A673 (cell line): ENCODE measurements around the gene PRMT6. TPM values are rescaled to one million over a fixed set of nuclear protein-coding genes. Genes with fewer than 3 reads are reported as not detected.
"Not testable (repeated sequence)": the region's sequence is repeated elsewhere in the genome, so short reads cannot be mapped to it uniquely, and the experiment has no call there.

ENCODE experiments used
- BruUV-seq: library from RNA; stranded (reverse); fragments of 400-500 nt; replicated peaks from 2 replicates; lab custom pipeline; 2021; lab: Mats Ljungman, UMichigan
- CTCF ChIA-PET: fragments of 300-600 bp; sonication (Branson Sonifier 250); formaldehyde crosslinking; loops from one replicate; lab custom pipeline; 2022; ENCODE audit warnings: antibody characterized with exemption; lab: Charles Lee
- POLR2A ChIA-PET: fragments of 300-600 bp; sonication (Branson Sonifier 250); formaldehyde crosslinking; loops from one replicate; lab custom pipeline; 2022; ENCODE audit warnings: antibody characterized with exemption; ENCODE audit not compliant: low non-redundant PET; lab: Charles Lee
- DNase-seq: peaks from one replicate; pipeline ENCODE4 v3.0.0-alpha.2; 2015; ENCODE audit warnings: low spot score
- H3K27ac ChIP-seq: fragments of 200-600 bp; sonication (generic); 2 replicates; pipeline ENCODE4 v1.5.1; 2016; ENCODE audit warnings: mixed run types, low read depth, mild to moderate bottlenecking, mixed read lengths, antibody characterized with exemption, low read length; ENCODE audit not compliant: poor library complexity, severe bottlenecking
- H3K27me3 ChIP-seq: fragments of 200-600 bp; sonication (generic); replicated peaks from 2 replicates; pipeline ENCODE4 v1.6.1; 2017; ENCODE audit warnings: mixed run types, low read depth, mild to moderate bottlenecking, mixed read lengths, antibody characterized with exemption, low read length; ENCODE audit not compliant: insufficient read depth, poor library complexity
- H3K36me3 ChIP-seq: fragments of 200-600 bp; sonication (generic); 2 replicates; pipeline ENCODE4 v1.6.1; 2016; ENCODE audit warnings: mixed run types, mild to moderate bottlenecking, mixed read lengths, antibody characterized with exemption, low read length; ENCODE audit not compliant: insufficient read depth, poor library complexity, severe bottlenecking
- H3K4me1 ChIP-seq: fragments of 200-600 bp; sonication (generic); 2 replicates; pipeline ENCODE4 v1.6.1; 2017; ENCODE audit warnings: mixed run types, mild to moderate bottlenecking, mixed read lengths, antibody characterized with exemption, low read length; ENCODE audit not compliant: insufficient read depth, poor library complexity, severe bottlenecking
- H3K4me3 ChIP-seq: fragments of 200-600 bp; sonication (generic); 2 replicates; pipeline ENCODE4 v1.5.1; 2016; ENCODE audit warnings: low read depth, mixed run types, mild to moderate bottlenecking, mixed read lengths, low read length; ENCODE audit not compliant: poor library complexity, severe bottlenecking
- H3K9me3 ChIP-seq: fragments of 200-600 bp; sonication (generic); 2 replicates; pipeline ENCODE4 v1.6.1; 2016; ENCODE audit warnings: mixed run types, low read depth, mild to moderate bottlenecking, mixed read lengths, antibody characterized with exemption, low read length; ENCODE audit not compliant: poor library complexity, severe bottlenecking
- EZH2 ChIP-seq: fragments of 200-600 bp; sonication (generic); IDR thresholded peaks from 2 replicates; pipeline ENCODE4 v1.6.1; 2017; ENCODE audit warnings: borderline replicate concordance, low read depth, mild to moderate bottlenecking, mixed read lengths, antibody characterized with exemption, low read length; ENCODE audit not compliant: poor library complexity, severe bottlenecking
- intact Hi-C: fragments of 100-400 bp; cut with micrococcal nuclease; formaldehyde crosslinking; loops from one replicate; pipeline ENCODE4 v1.10.0; 2022; ENCODE audit not compliant: unreplicated experiment
- total RNA-seq: library from RNA; stranded (reverse); gene quantifications from 2 replicates; pipeline ENCODE4 v1.2.3, GENCODE V29; 2021
- TF ChIP-seq, protein P1 (sequence below): fragments of 300-800, 200-600 bp; sonication (generic); conservative IDR thresholded peaks from 2 replicates; pipeline ENCODE4 v1.5.1; 2017; ENCODE audit warnings: low read depth, mild to moderate bottlenecking, antibody characterized with exemption, low read length, moderate library complexity, mixed read lengths

Gene PRMT6
- total RNA-seq, 1 experiment from 2014 or later: 53.0 TPM

DNA sequence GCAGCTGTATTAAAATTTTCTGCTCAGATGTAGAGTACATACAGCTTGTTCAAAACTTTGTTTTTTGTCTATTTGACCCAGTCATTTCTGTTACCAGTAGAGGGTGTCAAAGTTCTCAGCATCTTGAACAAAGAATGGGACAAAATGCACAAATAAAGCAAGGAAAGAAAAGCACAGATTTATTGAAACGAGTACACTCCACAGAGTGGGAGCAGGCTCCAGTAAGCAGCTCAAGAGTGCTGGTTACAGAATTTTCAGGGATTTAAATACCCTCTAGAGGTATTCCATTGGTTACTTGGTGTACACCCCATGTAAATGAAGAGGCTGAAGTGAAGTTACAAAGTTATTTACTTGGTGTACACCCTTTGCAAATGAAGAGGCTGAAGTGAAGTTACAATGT lies 8.9 kb upstream of the PRMT6 start:
- Histone ChIP-seq H3K4me3 (no peak overlapping the region), H3K27ac (no peak overlapping the region), H3K9me3 (peaks cover 20% of the 10 kb centered on the region), H3K36me3 (no peaks in the 10 kb centered on the region), H3K27me3 (no peaks in the 10 kb centered on the region), H3K4me1 (no peaks in the 10 kb centered on the region)
- POLR2A ChIA-PET: no interaction called here
- CTCF ChIA-PET: no interaction called here
- no TSS peak for BruUV-seq
- intact Hi-C loops: no loop called here
- TF ChIP-seq, protein P1, sequence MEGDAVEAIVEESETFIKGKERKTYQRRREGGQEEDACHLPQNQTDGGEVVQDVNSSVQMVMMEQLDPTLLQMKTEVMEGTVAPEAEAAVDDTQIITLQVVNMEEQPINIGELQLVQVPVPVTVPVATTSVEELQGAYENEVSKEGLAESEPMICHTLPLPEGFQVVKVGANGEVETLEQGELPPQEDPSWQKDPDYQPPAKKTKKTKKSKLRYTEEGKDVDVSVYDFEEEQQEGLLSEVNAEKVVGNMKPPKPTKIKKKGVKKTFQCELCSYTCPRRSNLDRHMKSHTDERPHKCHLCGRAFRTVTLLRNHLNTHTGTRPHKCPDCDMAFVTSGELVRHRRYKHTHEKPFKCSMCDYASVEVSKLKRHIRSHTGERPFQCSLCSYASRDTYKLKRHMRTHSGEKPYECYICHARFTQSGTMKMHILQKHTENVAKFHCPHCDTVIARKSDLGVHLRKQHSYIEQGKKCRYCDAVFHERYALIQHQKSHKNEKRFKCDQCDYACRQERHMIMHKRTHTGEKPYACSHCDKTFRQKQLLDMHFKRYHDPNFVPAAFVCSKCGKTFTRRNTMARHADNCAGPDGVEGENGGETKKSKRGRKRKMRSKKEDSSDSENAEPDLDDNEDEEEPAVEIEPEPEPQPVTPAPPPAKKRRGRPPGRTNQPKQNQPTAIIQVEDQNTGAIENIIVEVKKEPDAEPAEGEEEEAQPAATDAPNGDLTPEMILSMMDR: no peak
- no peak for TF ChIP-seq EZH2
- DNase-seq: no peak

DNA sequence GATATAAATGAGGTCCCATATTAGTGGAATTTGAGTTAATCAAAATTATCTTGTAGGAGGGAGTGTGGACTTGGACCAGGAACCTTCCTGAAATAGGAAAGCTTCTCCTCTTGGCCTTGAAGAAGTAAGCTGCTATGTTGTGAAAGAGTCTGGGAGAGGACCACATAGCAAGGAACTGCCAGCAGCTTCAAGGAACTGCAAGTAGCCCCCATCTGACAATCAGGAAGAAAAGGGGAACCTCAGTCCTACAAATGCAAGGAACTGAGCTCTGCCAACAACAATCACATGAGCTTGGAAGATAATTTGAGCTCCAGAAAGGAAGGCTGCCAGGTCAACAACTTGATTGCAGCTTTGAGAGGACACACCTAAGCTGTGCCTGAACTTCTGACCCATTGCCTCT lies 8.2 kb upstream of the PRMT6 start:
- no peak overlapping the region for H3K4me3 ChIP-seq
- peaks cover 20% of the 10 kb centered on the region for H3K9me3 ChIP-seq
- ChIA-PET CTCF (no interaction called here), POLR2A (no interaction called here)
- H3K27me3 ChIP-seq: no peaks in the 10 kb centered on the region
- no peaks in the 10 kb centered on the region for H3K4me1 ChIP-seq
- DNase-seq: no peak
- BruUV-seq: no TSS peak
- intact Hi-C loops: no loop called here
- H3K36me3 ChIP-seq: no peaks in the 10 kb centered on the region
- no peak for TF ChIP-seq EZH2
- TF ChIP-seq, protein P1: no peak
- no peak overlapping the region for H3K27ac ChIP-seq

DNA sequence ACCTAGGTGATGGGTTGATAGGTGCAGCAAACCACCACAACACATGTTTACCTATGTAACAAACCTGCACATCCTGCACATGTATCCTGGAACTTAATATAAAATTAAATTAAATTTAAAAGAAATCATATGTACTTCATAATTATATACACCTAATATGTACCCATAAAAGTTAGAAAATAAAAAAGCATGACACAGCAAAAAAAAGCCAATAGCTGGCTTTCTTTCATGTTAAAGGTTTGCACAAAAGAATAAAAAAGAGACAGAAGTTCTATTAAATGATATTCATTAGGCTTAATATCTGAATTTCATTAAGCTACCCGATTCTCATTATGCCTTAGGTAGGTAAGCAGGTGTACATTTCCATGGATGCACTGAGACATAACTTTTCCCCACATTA lies 5.2 kb upstream of the PRMT6 start:
- TF ChIP-seq, protein P1: no peak
- no peak for TF ChIP-seq EZH2
- Histone ChIP-seq H3K27ac (no peak overlapping the region), H3K36me3 (no peaks in the 10 kb centered on the region), H3K27me3 (no peaks in the 10 kb centered on the region), H3K9me3 (peaks cover 20% of the 10 kb centered on the region), H3K4me1 (no peaks in the 10 kb centered on the region), H3K4me3 (no peak overlapping the region)
- DNase-seq: no peak
- ChIA-PET POLR2A (interaction anchor here (0.6 kb wide), 1 partner anchor 72 kb away, joined by 3 read pairs; no protein-coding TSS in a partner anchor), CTCF (no interaction called here)
- intact Hi-C loops: no loop called here
- no TSS peak for BruUV-seq

DNA sequence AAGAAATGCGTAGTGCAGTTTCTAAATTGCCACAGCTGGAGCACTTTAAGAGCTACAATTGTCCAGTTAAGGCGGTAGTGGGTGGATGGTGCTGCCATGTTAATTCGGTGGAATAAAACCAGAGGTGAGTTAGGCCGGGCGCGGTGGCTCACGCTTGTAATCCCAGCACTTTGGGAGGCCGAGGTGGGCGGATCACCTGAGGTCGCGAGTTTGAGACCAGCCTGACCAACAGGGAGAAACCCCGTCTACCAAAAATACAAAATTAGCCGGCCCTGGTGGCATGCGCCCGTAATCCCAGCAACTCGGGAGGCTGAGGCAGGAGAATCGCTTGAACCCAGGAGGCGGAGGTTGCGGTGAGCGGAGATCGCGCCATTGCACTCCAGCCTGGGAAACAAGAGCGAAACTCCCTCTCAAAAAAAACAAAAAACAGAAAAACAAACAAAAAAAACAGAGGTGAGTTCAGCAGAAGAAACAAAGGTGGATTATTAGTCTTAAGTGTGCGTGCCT lies 502 bp upstream of the PRMT6 start:
- CTCF ChIA-PET, POLR2A ChIA-PET, H3K9me3 ChIP-seq, DNase-seq, H3K27me3 ChIP-seq: not testable (repeated sequence)
- intact Hi-C loops: loop anchor here (5.0 kb wide), 2 partner anchors 206 to 404 kb away; no protein-coding TSS in a partner anchor
- Histone ChIP-seq H3K4me3 (peak overlapping the region; percentile 78), H3K4me1 (peaks cover 13% of the 10 kb centered on the region), H3K36me3 (peaks cover 11% of the 10 kb centered on the region), H3K27ac (peak overlapping the region; percentile 89)
- BruUV-seq: TSS peak; percentile 65
